HG03064 (cell line): ENCODE data around the gene CCDC146.

Experiments used
- ATAC-seq: cut with Tn5 transposase; IDR thresholded peaks from one replicate; pipeline ENCODE4 v1.9.1; 2021; ENCODE audit warnings: low read depth; ENCODE audit not compliant: unreplicated experiment

The CCDC146 gene

GRCh38 chr7:77282897-77283296 is 160.5 kb downstream of the CCDC146 start:
- ATAC-seq = no peak

GRCh38 chr7:77284005-77284404 is 161.6 kb downstream of the CCDC146 start:
- ATAC-seq = no peak

DNA sequence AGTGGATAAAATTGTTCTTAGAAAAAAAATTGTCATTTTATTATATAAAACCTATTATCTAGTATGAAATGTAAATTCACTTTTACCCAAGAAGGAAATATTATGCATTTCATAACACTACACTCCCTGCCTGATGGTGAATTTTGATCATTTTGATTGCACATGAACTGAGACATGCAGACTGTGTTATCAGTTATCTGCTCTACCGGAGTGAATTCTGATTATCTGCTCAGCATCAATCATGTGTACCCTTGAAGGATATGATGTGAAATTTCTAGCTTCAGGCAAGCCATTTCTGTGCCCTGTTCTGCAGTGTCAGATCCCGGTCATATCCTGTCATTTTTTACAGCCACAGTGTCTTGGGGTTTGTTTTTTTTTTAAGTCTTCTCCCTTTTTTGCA is 162.2 kb downstream of the CCDC146 start:
- ATAC-seq = no peak

DNA sequence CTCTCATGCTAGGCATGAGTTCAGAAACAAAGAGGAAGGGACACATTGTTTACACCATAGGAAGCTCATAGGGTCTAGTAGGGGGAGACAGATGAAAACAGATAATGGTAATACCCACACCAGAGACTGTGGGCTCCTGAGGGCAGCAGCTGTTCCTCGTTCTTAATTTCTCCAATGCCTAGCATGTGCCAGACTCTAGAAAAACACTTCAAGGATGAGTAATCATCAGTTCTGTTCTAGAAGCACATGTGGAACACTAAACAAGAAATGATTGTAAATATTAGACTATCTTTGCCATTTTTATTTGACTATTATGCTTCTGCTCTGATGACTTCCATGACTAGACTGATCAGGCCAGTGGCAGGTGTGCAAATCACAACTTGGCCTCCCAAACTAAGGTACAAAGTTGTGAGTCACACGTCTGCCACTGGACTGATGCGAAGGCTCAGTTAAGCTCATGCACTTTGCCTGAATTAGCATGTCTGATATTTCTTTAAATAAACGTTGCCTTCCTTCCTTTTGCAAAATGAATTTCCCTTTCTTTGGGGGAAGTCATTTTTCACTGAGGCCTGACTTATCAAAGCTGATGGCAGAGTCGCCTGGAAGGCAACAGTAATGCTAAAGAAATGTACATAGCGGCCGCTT is 166.4 kb downstream of the CCDC146 start:
- no peak for ATAC-seq

- ATAC-seq = no peak
Measured at GRCh38 chr7:77289387-77289786, 167.0 kb downstream of the CCDC146 start.

DNA sequence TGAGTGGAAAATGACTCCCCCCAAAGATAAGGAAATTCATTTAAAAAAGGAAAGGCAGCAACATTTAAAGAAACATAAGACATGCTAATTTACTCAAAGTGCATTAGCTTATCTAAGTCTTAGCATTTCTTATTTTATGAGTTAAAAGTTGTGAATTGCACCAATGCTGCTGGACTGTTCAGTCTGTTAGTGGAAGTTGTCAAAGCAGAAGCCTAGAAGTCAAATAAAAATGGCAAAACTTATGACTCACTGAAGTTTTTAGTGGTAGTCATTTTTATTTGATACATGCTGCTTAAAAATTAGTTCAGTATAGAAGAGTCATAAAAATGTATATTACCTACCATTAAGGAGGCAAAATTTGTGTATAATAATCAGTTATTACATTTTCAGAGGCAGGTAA is 168.0 kb downstream of the CCDC146 start:
- no peak for ATAC-seq

- ATAC-seq = no peak
Measured at GRCh38 chr7:77293046-77293445, 170.6 kb downstream of the CCDC146 start.

GRCh38 chr7:77295549-77295948 is 173.1 kb downstream of the CCDC146 start:
- ATAC-seq = no peak

DNA sequence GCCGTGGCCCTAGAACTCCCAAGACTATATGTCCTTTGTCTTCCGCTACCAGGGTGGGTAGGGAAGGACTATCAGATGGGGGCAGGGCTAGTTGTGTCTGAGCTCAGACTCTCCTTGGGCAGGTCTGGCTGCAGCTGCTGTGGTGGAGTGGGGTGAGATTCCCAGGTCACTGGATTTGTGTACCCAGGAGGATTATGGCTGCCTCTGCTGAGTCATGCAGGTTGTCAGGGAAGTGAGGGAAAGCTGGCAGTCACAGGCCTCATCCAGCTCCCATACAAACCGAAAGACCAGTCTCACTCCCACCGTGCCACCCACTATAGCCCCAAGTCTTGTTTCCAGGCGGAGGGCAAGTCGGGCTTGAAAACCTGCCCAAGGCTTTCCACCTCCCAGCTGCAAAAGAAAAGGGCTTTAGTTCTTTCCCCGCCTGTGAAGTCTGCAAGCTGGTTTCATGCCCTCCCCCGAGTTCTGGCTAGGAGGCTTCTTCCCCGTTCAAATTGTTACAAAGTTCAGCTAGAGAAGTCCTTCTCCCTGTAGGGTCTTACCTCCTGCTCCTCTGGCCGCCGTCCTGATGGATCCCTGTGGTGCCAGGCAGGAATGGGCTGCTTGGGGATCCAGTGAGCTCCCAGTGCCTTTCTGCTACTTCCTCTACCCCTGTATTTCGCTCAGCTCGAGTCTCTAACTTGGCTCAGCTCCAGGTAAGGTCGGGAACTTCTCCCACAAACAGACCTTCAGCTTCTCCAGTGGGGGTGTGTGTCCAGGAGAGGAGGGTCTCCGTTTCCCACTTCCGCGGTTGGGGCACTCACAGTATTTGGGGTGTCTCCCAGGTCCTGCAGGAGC is 184.0 kb downstream of the CCDC146 start:
- no peak for ATAC-seq

- no peak for ATAC-seq
Measured at GRCh38 chr7:77308792-77309191, 186.4 kb downstream of the CCDC146 start.

DNA sequence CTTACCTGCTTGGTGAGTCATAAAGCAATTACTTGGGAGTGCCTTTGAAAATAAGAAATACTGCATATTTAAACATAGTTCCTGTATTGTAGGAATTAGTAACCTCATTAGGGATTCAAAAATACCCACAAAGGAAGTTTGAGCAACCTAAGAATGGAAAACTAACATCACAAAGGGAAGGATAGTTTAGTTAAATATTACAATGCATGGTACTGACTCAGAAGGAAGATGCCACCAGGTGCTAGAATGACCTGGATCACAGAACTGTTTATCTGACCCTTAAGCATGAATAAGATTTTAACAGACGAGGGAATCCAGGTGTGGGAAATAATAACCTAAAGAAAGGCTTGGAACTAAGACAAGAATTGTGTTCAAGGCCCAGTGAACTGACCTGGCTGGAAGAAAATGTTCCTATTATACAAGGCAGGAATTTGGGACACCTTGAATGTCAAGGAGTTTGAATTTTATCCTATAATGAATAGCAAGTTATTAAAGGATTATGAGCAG is 187.4 kb downstream of the CCDC146 start:
- no peak for ATAC-seq

- no peak for ATAC-seq
Measured at GRCh38 chr7:77310982-77311381, 188.6 kb downstream of the CCDC146 start.

DNA sequence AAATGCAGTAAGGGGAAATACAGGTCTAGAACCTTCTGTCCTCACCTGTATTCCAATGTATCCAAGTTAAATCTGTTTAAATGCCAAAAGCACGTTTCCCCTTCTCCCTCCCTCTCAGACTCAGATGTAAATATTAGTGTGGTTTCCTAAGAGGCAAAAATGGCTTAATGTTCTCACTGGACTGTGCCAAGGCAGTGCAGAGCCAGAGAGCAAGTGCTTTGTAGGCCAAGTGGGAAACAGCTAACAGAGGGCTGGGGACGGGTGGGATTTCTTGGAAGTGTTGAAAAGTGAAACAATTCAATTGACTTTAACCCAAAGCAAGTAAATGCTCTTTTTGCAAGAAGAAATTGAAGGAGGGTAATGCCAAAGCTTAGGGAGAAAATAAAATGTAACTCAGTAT is 190.7 kb downstream of the CCDC146 start:
- no peak for ATAC-seq

DNA sequence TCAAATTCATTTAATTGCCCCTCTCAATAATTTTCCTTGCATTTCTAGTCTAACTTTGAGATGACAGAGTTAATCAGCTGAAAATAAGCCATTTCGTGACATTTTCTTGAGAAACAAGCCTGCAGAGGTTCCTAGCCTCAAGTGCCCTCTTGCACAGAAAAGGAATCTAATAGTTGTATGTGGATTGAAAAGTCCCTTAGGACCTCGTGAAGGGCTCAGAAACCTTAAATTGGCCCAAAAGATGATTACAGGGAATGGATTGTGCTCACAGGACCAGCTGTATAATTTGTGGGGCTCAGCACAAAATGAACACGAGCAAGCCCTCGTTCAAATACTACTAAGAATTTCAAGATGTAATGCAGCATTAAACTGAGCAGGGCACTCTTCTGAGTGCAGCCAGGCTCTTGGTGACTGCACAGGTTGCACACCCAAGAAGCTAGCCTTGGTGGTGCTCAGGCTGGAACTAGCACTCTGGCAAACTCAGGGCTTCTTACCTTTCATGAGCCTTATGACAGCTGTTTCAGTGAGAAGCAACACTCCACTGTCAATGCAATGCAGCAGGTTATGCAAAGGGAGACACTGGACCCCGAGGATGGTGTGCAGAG is 191.6 kb downstream of the CCDC146 start:
- no peak for ATAC-seq

GRCh38 chr7:77315182-77315591 is 192.8 kb downstream of the CCDC146 start:
- no peak for ATAC-seq

DNA sequence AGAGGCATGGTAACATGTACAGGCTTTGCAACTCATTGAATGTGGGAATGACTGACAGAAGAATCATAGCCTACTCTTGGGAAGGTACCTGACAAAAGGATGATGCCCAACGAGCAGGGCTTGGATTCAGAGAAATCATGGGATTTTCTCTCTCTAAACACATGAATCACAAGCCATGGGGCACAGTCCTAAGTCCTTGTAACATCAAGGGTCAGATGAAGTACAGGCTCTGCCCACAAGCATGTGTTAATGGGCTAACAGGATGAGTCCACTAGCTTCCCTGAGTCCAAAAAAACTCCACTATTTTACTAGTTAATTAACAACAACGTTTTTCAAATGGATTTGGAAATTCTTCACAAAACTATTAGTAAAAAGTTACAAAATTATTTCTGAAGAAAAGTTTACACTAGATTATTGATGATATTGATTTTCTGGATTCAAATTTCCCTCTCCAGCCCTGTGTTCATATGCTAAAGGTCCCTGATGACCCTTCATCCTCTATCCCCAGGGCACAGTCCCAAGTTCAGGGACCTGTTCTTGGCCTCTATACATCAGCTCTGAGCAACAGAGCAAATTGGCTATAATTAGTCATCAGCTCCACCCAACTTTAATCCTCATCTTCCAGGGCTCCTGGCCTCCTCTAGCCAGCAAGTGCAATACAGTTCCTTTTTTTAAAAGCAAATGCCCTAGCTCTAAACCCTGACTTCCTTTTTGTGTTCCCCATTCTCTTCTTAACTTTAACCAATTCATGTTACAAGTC is 194.0 kb downstream of the CCDC146 start:
- ATAC-seq = no peak

DNA sequence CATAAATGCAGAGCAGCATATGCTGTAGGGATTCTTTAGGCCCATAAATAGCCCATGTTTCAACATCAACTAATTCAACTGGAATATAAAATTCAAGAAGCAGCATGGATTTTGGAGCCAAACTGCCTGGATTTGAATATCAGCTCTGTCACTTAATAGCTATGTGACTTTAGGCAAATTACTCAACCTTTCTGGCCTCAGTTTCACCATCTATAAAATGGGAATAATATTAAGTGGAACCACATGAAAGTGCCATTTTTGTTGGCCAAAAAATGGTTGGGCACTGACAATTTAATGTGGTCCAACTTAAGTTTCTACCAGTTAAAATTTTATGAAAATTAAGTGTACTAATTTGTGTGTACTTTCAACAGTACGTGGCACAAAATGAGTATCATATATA is 195.6 kb downstream of the CCDC146 start:
- no peak for ATAC-seq

DNA sequence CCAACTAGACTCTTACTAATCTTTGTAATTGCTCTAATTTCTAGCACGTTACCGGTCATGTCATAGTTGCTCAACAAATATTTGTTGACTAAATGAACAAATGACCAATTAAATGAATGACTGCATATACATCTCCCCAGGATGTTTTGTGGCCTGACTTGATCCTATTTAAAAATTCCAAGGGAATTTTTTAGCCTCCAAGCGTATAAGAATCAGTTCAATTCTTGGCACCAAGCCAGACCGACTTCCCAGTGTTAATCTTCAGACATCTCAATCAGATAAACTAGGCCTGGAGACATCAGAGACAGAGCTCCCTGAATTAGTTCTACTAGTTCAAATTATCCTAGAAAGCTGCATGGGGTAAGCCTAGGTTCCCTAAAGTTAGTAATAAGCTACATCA is 197.7 kb downstream of the CCDC146 start:
- no peak for ATAC-seq

DNA sequence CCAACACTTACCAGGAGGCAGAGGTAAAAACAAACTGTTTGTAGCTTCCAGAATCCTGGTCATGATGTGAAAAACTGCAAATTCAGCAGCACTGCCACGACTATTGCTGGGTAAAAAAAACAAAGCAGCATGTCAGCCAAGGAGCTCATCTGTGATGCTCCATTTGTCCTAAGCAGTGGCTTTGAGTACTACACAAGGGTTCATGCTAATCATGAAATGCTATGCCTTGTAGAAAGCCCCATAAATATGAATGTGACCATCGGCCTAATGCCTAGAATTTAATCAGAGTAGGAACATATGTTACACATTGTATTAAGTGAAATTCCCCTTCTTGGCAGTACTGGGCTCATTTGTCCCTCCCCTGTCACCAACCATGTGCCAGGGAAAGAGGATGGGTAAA is 198.3 kb downstream of the CCDC146 start:
- no peak for ATAC-seq

DNA sequence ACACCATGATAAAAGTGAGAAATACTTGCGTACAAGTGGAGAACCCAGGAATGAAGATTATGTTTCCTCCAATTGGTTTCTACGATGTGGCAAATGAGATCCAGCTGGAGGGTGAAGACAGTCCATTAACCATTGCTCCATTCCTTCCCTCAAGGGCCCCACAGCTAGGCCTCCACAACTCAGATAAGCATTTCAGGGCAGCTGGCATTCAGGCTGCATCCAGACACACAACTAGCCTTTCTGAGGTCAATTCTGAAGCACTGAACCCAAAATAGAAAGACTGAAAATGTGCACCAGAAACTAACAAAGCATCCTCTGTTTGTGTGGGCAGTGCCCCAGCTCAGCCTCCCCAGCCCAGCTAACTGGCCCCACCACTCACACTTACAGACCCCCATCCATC is 198.9 kb downstream of the CCDC146 start:
- ATAC-seq = no peak

GRCh38 chr7:77326131-77326530 is 203.7 kb downstream of the CCDC146 start:
- no peak for ATAC-seq
